Ishikawa (cell line): ENCODE data around the gene ATP9A.

Experiments used
- CREB1 ChIP-seq: IDR thresholded peaks from 2 replicates; pipeline ENCODE4 v1.6.1; 2012; ENCODE audit warnings: low read depth
- RAD21 ChIP-seq: IDR thresholded peaks from 2 replicates; pipeline ENCODE4 v1.6.1; 2012; ENCODE audit warnings: low read depth
- REST ChIP-seq: IDR thresholded peaks from 2 replicates; pipeline ENCODE4 v1.6.1; 2012; ENCODE audit warnings: low read depth, mild to moderate bottlenecking
- TAF1 ChIP-seq: IDR thresholded peaks from 2 replicates; pipeline ENCODE4 v1.6.1; 2012; ENCODE audit warnings: low read depth, mild to moderate bottlenecking
- ZBTB7A ChIP-seq: IDR thresholded peaks from 2 replicates; pipeline ENCODE4 v1.6.1; 2012; ENCODE audit warnings: low read depth

GRCh38 chr20:51700809-51701285, 67.3 kb downstream of the ATP9A start:
- no peak for TF ChIP-seq CREB1
- TF ChIP-seq RAD21, result peak; percentile 49
- no peak for TF ChIP-seq TAF1
- TF ChIP-seq ZBTB7A, result no peak
- no peak for TF ChIP-seq REST
